ENCODE results near the gene SENP6.

DNA sequence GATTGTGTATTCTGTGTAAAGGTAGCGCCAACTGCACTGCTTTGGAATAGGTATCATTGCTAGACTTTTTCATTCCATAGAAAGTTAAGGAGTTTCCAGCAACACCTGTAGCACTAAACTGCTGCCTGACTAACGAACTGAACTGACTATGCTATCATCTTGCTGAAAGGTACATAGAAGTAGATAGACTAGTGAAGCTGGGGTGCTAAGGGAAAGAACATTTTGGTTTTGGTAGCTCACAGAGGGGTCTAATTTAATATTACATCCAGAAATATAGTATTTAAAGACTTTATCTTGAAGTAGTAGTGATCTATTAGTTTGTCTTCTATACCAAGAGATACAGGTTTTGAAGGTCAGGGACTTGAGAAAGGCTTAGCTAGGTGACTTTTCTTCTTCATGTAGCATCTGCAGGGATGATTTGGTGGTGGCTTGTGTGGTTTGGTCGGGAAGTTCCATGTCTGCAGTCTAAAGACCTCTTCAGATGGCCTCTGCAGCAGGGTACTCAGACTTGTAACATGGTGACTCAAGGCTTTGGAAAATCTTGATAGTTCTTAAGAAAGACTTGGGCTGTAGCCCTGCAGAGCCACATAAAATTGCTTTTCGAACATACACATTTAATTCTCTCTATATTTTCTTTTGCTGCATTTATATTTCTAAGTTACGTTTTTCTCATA, 10.2 kb downstream of the SENP6 start:
- no peak for TF ChIP-seq RFX5 (IDR thresholded peaks at IDR 0.05; ENCODE audit: low read length)
- TF ChIP-seq, protein P1, sequence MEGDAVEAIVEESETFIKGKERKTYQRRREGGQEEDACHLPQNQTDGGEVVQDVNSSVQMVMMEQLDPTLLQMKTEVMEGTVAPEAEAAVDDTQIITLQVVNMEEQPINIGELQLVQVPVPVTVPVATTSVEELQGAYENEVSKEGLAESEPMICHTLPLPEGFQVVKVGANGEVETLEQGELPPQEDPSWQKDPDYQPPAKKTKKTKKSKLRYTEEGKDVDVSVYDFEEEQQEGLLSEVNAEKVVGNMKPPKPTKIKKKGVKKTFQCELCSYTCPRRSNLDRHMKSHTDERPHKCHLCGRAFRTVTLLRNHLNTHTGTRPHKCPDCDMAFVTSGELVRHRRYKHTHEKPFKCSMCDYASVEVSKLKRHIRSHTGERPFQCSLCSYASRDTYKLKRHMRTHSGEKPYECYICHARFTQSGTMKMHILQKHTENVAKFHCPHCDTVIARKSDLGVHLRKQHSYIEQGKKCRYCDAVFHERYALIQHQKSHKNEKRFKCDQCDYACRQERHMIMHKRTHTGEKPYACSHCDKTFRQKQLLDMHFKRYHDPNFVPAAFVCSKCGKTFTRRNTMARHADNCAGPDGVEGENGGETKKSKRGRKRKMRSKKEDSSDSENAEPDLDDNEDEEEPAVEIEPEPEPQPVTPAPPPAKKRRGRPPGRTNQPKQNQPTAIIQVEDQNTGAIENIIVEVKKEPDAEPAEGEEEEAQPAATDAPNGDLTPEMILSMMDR (IDR thresholded peaks at IDR 0.05): no peak
- no peak for TF ChIP-seq ZBTB33 (IDR thresholded peaks at IDR 0.05; ENCODE audit: borderline replicate concordance, low read depth)

Data from SK-N-SH (cell line).